ENCODE results near the gene S100A2.
"Not testable (repeated sequence)": the region's sequence is repeated elsewhere in the genome, so short reads cannot be mapped to it uniquely, and the experiment has no call there.

Gene S100A2

DNA sequence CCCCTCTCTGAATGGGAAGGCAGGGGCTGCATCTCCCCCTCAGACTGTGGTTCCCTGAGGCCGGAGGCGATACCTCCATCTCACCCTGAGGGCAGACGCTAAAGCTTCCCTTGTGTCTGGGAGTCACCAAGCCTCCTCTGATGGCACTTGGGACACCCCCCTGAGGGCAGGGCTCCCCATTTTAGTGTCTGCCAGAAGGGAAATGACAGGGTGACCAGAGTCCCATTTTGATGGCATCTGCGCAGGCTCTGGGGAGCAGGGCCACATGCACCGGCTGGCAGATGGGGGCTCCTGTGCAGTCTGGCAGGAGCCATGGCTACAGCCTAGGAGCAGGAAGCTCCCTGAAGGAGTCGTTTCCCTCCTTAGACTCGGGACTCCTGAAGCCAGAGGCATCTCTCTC, 1.7 kb downstream of the S100A2 start:
- H3K36me3 ChIP-seq (ENCODE audit: control insufficient read depth, insufficient read depth, low read length): no peaks in the 10 kb centered on the region
- no peaks in the 10 kb centered on the region for H3K9me3 ChIP-seq (ENCODE audit: control insufficient read depth, low read length)
- no peak overlapping the region for H3K27ac ChIP-seq (ENCODE audit: low read depth, low read length, severe bottlenecking)
- peaks cover 42% of the 10 kb centered on the region for H3K4me1 ChIP-seq (ENCODE audit: control insufficient read depth, insufficient read depth, low read length, poor library complexity, severe bottlenecking)
- 88 to 93% methylated on average over 5 to 7 of the region's 7 CpGs for WGBS, 2 experiments (ENCODE audit: insufficient coverage in 2 of 2)
- H3K4me3 ChIP-seq (ENCODE audit: extremely low read depth, insufficient read depth, low read length, poor library complexity, severe bottlenecking): no peak overlapping the region

DNA sequence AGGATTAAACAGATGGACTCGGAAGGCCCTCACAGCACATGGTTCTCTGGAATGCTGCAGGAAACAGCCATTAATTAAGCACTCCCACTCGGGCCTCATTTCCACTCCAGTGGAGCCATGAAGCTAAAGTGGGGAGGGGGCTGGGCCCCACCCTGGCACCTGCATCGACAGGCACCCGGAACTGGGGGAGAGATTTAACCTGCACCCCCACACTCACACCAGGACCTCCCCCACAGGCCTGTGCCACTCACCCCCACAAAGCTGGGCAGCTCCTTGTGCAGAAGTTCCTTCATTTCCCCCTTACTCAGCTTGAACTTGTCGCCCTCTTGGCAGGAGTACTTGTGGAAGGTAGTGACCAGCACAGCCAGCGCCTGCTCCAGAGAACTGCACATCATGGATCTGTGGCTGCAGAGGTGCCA, 2.2 kb downstream of the S100A2 start:
- Histone ChIP-seq H3K36me3 (ENCODE audit: control insufficient read depth, insufficient read depth, low read length) (no peaks in the 10 kb centered on the region), H3K4me3 (ENCODE audit: extremely low read depth, insufficient read depth, low read length, poor library complexity, severe bottlenecking) (no peak overlapping the region), H3K9me3 (ENCODE audit: control insufficient read depth, low read length) (no peaks in the 10 kb centered on the region), H3K27ac (ENCODE audit: low read depth, low read length, severe bottlenecking) (no peak overlapping the region), H3K4me1 (ENCODE audit: control insufficient read depth, insufficient read depth, low read length, poor library complexity, severe bottlenecking) (peaks cover 42% of the 10 kb centered on the region)
- WGBS, 2 experiments (ENCODE audit: insufficient coverage in 2 of 2): 83 to 100% methylated on average over 2 to 4 of the region's 6 CpGs

DNA sequence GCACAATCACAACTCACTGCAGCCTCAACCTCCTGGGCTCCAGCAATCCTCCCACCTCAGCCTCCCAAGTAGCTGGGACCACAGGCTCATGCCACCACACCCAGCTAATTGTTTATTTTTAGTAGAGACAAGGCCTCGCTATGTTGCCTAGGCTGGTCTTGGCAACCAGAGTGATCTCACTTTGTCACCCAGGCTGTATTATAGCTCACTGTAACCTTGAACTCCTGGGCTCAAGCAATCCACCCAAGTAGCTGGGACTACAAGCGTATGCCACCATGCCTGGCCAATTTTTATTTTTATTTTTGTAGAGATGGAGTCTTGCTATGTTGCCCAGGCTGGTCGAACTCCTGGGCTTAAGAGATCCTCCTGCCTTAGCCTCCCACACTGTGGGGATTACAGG, 3.6 kb downstream of the S100A2 start:
- not testable (repeated sequence) for H3K27ac ChIP-seq (ENCODE audit: low read depth, low read length, severe bottlenecking); H3K36me3 ChIP-seq (ENCODE audit: control insufficient read depth, insufficient read depth, low read length); H3K4me3 ChIP-seq (ENCODE audit: extremely low read depth, insufficient read depth, low read length, poor library complexity, severe bottlenecking); H3K9me3 ChIP-seq (ENCODE audit: control insufficient read depth, low read length)
- H3K4me1 ChIP-seq (ENCODE audit: control insufficient read depth, insufficient read depth, low read length, poor library complexity, severe bottlenecking): peaks cover 28% of the 10 kb centered on the region
- WGBS, 2 experiments (ENCODE audit: insufficient coverage in 2 of 2): 100% methylated on average over 1 to 2 of the region's 3 CpGs

DNA sequence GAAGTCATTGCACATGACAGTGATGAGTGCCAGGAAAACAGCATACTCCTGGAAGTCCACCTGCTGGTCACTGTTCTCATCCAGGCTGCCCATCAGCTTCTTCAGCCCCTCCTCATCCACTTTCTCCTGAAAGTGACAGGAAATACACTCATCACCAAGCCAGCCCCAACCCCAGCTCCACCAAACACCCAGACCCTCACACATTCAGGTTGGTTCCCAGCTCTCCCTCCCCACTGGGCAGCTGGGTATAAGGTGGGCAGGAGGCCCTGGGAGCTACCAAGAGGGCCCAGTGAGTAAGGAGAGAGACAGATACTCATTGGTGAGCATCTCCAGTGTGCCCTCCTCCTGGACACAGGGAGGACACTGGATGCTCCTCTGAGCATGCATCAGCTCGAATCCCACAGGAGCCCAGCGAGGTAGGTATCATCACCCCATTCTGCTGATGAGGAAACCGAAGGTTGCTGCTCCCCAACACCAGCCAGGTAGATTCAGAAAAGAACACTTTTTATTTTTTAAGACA, 4.1 kb downstream of the S100A2 start:
- H3K36me3 ChIP-seq (ENCODE audit: control insufficient read depth, insufficient read depth, low read length): no peaks in the 10 kb centered on the region
- 98 to 100% methylated on average over 3 of the region's 3 CpGs for WGBS, 2 experiments (ENCODE audit: insufficient coverage in 2 of 2)

DNA sequence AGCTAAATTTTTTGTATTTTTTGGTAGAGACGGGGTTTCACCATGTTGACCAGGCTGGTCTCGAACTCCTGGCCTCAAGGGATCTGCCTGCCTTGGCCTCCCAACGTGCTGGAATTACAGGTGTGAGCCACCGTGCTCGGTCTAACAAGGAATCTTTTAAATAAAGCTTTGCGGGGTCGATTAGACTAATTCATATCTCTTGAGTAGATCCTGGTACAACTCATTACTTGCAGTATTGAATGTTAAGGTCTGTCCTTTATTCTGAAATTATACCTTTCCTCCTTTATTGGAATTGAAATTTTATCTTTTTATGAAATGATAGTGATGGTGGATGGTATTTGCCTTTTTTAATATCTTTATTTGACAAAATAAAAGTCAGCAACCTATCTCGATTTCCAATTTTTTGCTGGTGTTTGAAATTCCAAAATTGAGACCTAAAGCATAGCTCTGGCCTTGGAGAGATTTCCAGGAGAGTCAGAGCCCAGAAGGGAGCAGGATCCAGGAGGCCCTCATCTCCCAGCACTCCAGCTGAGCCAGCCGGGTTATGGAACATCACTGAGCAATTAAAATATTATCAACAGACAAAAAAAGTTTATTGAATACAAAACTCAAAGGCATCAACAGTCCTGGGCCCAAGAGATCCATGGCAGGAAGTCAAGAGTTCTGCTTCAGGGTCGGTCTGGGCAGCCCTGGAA, 4.7 kb downstream of the S100A2 start:
- Histone ChIP-seq H3K4me3 (ENCODE audit: extremely low read depth, insufficient read depth, low read length, poor library complexity, severe bottlenecking) (no peak overlapping the region), H3K27ac (ENCODE audit: low read depth, low read length, severe bottlenecking) (no peak overlapping the region), H3K4me1 (ENCODE audit: control insufficient read depth, insufficient read depth, low read length, poor library complexity, severe bottlenecking) (peaks cover 23% of the 10 kb centered on the region), H3K36me3 (ENCODE audit: control insufficient read depth, insufficient read depth, low read length) (no peaks in the 10 kb centered on the region), H3K9me3 (ENCODE audit: control insufficient read depth, low read length) (no peaks in the 10 kb centered on the region)
- 89 to 97% methylated on average over 6 to 7 of the region's 10 CpGs for WGBS, 2 experiments (ENCODE audit: insufficient coverage in 2 of 2)

More for the DNA sequence above, 4.1 kb downstream of the S100A2 start:
- H3K4me1 ChIP-seq (ENCODE audit: control insufficient read depth, insufficient read depth, low read length, poor library complexity, severe bottlenecking): peaks cover 24% of the 10 kb centered on the region
- no peaks in the 10 kb centered on the region for H3K9me3 ChIP-seq (ENCODE audit: control insufficient read depth, low read length)
- H3K27ac ChIP-seq (ENCODE audit: low read depth, low read length, severe bottlenecking): no peak overlapping the region
- no peak overlapping the region for H3K4me3 ChIP-seq (ENCODE audit: extremely low read depth, insufficient read depth, low read length, poor library complexity, severe bottlenecking)

DNA sequence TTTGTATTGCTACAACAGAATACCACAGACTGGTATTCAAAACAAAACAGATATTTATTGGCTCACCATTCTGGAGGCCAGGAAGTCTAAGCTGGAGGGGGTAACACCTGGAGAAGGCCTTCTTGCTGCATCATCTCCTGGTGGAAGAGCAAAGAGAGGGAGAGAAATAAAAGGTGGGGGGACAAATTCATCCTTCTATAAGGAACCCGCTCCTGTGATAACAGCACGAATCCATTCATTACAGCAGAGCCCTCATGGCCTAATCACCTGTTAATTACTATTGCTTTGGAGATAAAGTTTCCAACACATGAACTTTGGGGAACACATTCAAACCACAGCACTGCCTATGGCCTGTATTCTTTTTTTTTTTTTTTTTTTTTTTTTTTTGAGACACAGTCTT, 5.4 kb downstream of the S100A2 start:
- peaks cover 16% of the 10 kb centered on the region for H3K4me1 ChIP-seq (ENCODE audit: control insufficient read depth, insufficient read depth, low read length, poor library complexity, severe bottlenecking)
- H3K4me3 ChIP-seq (ENCODE audit: extremely low read depth, insufficient read depth, low read length, poor library complexity, severe bottlenecking): no peak overlapping the region
- no peaks in the 10 kb centered on the region for H3K9me3 ChIP-seq (ENCODE audit: control insufficient read depth, low read length)
- H3K36me3 ChIP-seq (ENCODE audit: control insufficient read depth, insufficient read depth, low read length): no peaks in the 10 kb centered on the region
- H3K27ac ChIP-seq (ENCODE audit: low read depth, low read length, severe bottlenecking): no peak overlapping the region
- WGBS, 2 experiments (ENCODE audit: insufficient coverage in 2 of 2): no CpG with 5 or more reads among the region's 2 CpGs

DNA sequence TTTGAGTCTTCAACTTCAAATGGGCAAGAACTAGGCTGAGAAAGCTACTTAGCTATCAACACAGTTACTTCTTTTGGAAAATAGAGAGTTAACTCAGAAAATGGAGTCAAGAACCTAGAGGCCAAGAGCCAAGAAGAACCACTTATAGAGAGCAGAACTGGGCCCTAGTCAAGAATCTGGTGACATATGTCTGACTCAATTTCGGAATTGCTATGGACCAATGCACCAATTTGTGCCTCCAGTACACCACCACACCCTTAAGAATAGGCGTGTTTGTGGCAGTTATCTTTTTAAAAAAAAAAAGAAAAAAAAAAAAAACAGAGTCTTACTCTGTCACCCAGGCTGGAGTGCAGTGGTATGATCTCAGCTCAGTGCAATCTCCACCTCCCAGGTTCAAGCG, 7.8 kb downstream of the S100A2 start:
- Histone ChIP-seq H3K36me3 (ENCODE audit: control insufficient read depth, insufficient read depth, low read length) (no peaks in the 10 kb centered on the region), H3K27ac (ENCODE audit: low read depth, low read length, severe bottlenecking) (no peak overlapping the region), H3K4me1 (ENCODE audit: control insufficient read depth, insufficient read depth, low read length, poor library complexity, severe bottlenecking) (peaks cover 17% of the 10 kb centered on the region), H3K4me3 (ENCODE audit: extremely low read depth, insufficient read depth, low read length, poor library complexity, severe bottlenecking) (no peak overlapping the region), H3K9me3 (ENCODE audit: control insufficient read depth, low read length) (no peaks in the 10 kb centered on the region)
- 70 to 90% methylated on average over 1 to 2 of the region's 3 CpGs for WGBS, 2 experiments (ENCODE audit: insufficient coverage in 2 of 2)

DNA sequence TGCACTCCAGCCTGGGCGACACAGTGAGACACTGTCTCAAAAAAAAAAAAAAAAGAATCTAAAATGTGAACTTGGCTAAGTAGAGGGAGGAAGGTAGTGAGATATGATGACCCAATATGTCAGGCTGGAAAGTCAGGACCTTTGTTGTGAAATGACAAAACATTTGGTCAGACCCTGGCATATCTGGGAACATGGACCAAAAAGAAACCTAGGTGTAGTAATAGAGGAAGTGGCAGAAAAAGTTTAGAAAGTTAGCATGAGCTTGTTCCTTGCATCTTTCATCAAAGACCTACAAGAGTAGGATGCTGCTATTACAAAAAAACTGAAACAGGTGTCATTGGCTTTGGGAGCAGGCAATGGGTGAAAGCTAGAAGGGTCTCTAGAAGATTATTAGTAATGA, 9.3 kb downstream of the S100A2 start:
- Histone ChIP-seq H3K27ac (ENCODE audit: low read depth, low read length, severe bottlenecking) (no peak overlapping the region), H3K36me3 (ENCODE audit: control insufficient read depth, insufficient read depth, low read length) (no peaks in the 10 kb centered on the region), H3K4me3 (ENCODE audit: extremely low read depth, insufficient read depth, low read length, poor library complexity, severe bottlenecking) (no peak overlapping the region), H3K9me3 (ENCODE audit: control insufficient read depth, low read length) (no peaks in the 10 kb centered on the region), H3K4me1 (ENCODE audit: control insufficient read depth, insufficient read depth, low read length, poor library complexity, severe bottlenecking) (peaks cover 16% of the 10 kb centered on the region)
- 100% methylated on average over 1 of the region's 1 CpG; no CpG with 5 or more reads in 1 of the 2 experiments for WGBS, 2 experiments (ENCODE audit: insufficient coverage in 2 of 2)

DNA sequence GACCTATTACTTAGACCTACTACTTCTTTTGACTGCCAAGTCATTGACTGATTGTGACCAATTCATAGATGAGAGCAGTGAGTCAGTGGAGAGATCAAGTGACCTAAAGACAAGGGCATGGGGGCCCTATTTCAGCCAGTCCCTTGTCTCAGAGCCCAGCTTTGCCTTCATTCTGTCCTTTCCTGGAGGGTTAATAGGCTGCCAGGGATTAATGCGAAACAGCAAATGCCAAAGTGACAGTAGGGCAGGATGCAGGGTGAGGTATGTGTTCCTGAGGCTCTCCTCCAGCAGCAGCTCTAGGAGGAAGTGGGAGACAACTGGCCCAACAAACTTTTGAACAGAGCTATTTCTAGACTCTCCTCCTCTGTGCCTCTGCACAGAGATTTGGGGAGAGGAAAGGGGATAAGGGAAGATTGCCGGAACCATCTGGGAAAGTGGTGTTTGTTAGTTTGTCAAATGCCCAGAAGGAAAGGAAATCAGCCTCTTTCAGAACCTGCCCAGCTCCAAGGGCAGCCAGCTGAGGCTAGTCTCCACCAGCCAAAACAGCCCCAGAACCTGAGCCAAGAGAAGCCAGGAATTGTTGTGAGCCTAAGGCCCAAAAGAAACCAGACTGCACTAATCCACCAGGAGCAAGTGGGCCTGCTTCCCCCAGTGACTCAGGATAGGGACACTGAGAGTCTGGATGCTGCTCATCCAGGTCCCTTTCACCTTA, 11.7 kb downstream of the S100A2 start:
- Histone ChIP-seq H3K4me3 (ENCODE audit: extremely low read depth, insufficient read depth, low read length, poor library complexity, severe bottlenecking) (no peak overlapping the region), H3K4me1 (ENCODE audit: control insufficient read depth, insufficient read depth, low read length, poor library complexity, severe bottlenecking) (peaks cover 39% of the 10 kb centered on the region), H3K36me3 (ENCODE audit: control insufficient read depth, insufficient read depth, low read length) (no peaks in the 10 kb centered on the region), H3K27ac (ENCODE audit: low read depth, low read length, severe bottlenecking) (peak overlapping the region; percentile 43), H3K9me3 (ENCODE audit: control insufficient read depth, low read length) (no peaks in the 10 kb centered on the region)
- 57 to 83% methylated on average over 1 of the region's 2 CpGs for WGBS, 2 experiments (ENCODE audit: insufficient coverage in 2 of 2)

DNA sequence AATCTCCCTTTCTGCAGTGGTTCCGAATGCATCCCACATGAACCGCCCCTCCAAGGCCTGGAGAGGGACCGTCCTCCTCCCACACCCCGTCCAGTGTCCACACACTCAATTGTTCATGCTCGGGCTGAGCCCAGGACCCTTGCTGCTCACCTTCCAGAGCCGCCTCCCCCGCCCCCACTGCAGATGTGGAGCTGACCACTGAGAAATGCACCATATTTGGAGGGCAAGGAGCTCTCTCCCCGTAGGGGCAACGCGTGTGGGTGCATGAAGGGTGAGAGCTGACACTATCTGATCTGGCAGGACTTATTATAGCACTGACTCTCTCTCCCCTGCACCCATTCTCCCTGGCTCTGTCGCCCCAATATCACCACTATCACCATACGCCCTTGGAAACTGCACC, 12.5 kb downstream of the S100A2 start:
- H3K4me1 ChIP-seq (ENCODE audit: control insufficient read depth, insufficient read depth, low read length, poor library complexity, severe bottlenecking): peaks cover 48% of the 10 kb centered on the region
- no peak overlapping the region for H3K27ac ChIP-seq (ENCODE audit: low read depth, low read length, severe bottlenecking)
- H3K9me3 ChIP-seq (ENCODE audit: control insufficient read depth, low read length): no peaks in the 10 kb centered on the region
- 91 to 95% methylated on average over 10 to 12 of the region's 12 CpGs for WGBS, 2 experiments (ENCODE audit: insufficient coverage in 2 of 2)
- no peak overlapping the region for H3K4me3 ChIP-seq (ENCODE audit: extremely low read depth, insufficient read depth, low read length, poor library complexity, severe bottlenecking)
- no peaks in the 10 kb centered on the region for H3K36me3 ChIP-seq (ENCODE audit: control insufficient read depth, insufficient read depth, low read length)

DNA sequence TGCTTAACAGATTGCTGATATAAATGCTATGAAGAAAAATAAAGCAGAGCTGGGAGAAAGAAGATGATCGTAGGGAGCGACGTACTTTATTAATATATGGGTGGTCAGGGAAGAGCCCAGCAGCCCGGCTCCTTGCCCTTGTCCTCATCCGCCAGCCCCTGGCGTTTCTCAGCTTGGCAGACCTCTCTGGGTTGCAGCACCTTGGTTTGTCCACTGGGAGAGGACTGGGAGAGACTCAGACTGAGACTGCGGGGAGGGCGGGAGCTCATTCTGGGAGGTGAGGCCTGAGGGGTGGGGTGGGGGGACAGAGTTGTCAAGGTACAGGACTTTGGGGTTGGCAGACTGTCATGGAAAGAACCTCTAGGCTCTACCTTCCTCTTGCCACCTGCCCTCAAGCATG, 13.3 kb downstream of the S100A2 start:
- H3K4me3 ChIP-seq (ENCODE audit: extremely low read depth, insufficient read depth, low read length, poor library complexity, severe bottlenecking): no peak overlapping the region
- H3K36me3 ChIP-seq (ENCODE audit: control insufficient read depth, insufficient read depth, low read length): no peaks in the 10 kb centered on the region
- no peak overlapping the region for H3K27ac ChIP-seq (ENCODE audit: low read depth, low read length, severe bottlenecking)
- WGBS, 2 experiments (ENCODE audit: insufficient coverage in 2 of 2): 87 to 98% methylated on average over 6 of the region's 8 CpGs
- H3K4me1 ChIP-seq (ENCODE audit: control insufficient read depth, insufficient read depth, low read length, poor library complexity, severe bottlenecking): peaks cover 52% of the 10 kb centered on the region
- H3K9me3 ChIP-seq (ENCODE audit: control insufficient read depth, low read length): no peaks in the 10 kb centered on the region
